Measurements from ENCODE around the gene NUDT5. TPM values are rescaled to one million over a fixed set of nuclear protein-coding genes. Genes with fewer than 3 reads are reported as not detected.

The NUDT5 gene
- total RNA-seq, 1 experiment from 2014 or later: 117 TPM

DNA sequence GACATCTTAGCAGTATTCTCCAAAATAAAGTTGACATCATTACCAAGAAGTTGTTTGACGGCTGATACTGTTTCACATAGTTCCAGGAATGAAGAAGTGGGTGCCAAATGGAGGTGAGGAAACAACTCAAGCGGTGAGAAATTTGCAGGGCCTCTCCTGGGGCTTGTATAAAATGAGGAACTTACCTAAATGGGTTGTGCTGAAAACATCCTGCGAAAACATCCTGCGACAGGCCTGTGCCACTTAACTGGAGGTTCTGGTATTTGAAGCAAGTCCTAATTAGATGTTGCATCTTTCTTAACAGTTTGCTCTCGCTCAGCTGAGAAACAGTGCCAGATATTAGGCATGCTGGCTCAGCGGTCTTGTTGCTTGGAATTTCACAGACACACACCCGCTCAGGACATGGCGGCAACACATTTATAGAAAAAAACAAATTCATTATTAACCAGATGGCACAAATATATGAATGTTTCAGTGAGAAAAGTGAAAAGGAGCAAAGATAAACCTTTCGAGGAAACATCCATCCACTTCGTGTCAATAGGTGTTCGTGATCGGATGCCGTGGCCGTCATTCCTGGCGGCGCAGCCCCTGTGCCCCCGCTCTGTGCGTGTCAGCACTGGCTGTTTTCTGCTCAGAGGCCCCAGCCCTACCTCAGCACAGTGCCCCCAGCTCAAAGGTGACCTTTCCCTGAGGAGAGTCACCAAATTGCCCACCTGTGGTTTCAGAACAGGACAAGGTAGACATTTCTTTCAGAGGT, 48.4 kb upstream of the NUDT5 start:
- no peak overlapping the region for H4K8ac ChIP-seq (replicated peaks; ENCODE audit: insufficient read length, low read depth, low read length)
- Mint-ChIP-seq H3K27ac (no peak overlapping the region), H3K9me3 (no peaks in the 10 kb centered on the region), H3K4me1 (no peaks in the 10 kb centered on the region), H3K36me3 (ENCODE audit: insufficient read depth in 1 of 3, low read depth in 3 of 3) (peaks cover 37 to 80% (median 58%) of the 10 kb centered on the region in 3 experiments; a peak in 6 of 7 replicates), H3K4me3 (no peak overlapping the region), H3K27me3 (ENCODE audit: low read depth) (no peaks in the 10 kb centered on the region; the same call in 1 of the 2 replicates)
- no peaks in the 10 kb centered on the region for H3K23me2 ChIP-seq (ENCODE audit: insufficient read length, low read depth, low read length, poor library complexity, severe bottlenecking)
- H4K20me1 ChIP-seq (ENCODE audit: control insufficient read depth, insufficient read depth, insufficient read length): no peaks in the 10 kb centered on the region
- no peaks in the 10 kb centered on the region for H3K79me2 ChIP-seq (ENCODE audit: insufficient read depth, low read length)
- no peak overlapping the region for H3K9ac ChIP-seq (ENCODE audit: extremely low read depth, insufficient read length, low read length)
- DNase-seq: no peak
- no peak overlapping the region for H2AFZ ChIP-seq (ENCODE audit: low read length)
- H2BK120ac ChIP-seq (ENCODE audit: low read depth, low read length, poor library complexity, severe bottlenecking): no peak overlapping the region
- no peak overlapping the region for H3K4ac ChIP-seq (ENCODE audit: low read depth, low read length)
- no peak overlapping the region for H4K91ac ChIP-seq (ENCODE audit: insufficient read length, low read depth, low read length)
- H2BK12ac ChIP-seq (ENCODE audit: insufficient read length, low read depth, low read length): no peak overlapping the region
- no peak overlapping the region for H2BK5ac ChIP-seq (ENCODE audit: insufficient read length, low read length)
- no CpG with 5 or more reads among the region's 18 CpGs for WGBS (ENCODE audit: extremely low coverage, insufficient read length, low lambda C conversion rate)
- H3K56ac ChIP-seq (ENCODE audit: insufficient read length, low read depth, low read length): no peak overlapping the region
- no peak overlapping the region for H2BK20ac ChIP-seq (ENCODE audit: low read depth, low read length, poor library complexity, severe bottlenecking)
- no peaks in the 10 kb centered on the region for H3K9me3 ChIP-seq (ENCODE audit: control insufficient read depth, low read depth, low read length)
- H3K18ac ChIP-seq (ENCODE audit: insufficient read length, low read depth, low read length): no peak overlapping the region
- no peak for TF ChIP-seq CTCF (conservative IDR thresholded peaks at IDR 0.05)
- H2AK5ac ChIP-seq (ENCODE audit: insufficient read length, low read length): no peak overlapping the region
- H3K27ac ChIP-seq (ENCODE audit: insufficient read length, low read depth, low read length): no peak overlapping the region
- no peak overlapping the region for H2BK15ac ChIP-seq (ENCODE audit: low read depth, low read length)
- H3K4me2 ChIP-seq (ENCODE audit: insufficient read depth, insufficient read length, low read length): no peak overlapping the region
- H3K23ac ChIP-seq (ENCODE audit: insufficient read length, low read depth, low read length): no peak overlapping the region
- H3K27me3 ChIP-seq (ENCODE audit: insufficient read depth, low read length): no peaks in the 10 kb centered on the region
- H3K79me1 ChIP-seq (ENCODE audit: insufficient read depth, low read depth, low read length, poor library complexity, severe bottlenecking): no peaks in the 10 kb centered on the region
- no peaks in the 10 kb centered on the region for H3K4me1 ChIP-seq (ENCODE audit: insufficient read depth, low read length)
- no peak overlapping the region for H3K14ac ChIP-seq (ENCODE audit: insufficient read depth, low read length)
- H3T11ph ChIP-seq (ENCODE audit: low read length): no peak overlapping the region
- no peak overlapping the region for H4K5ac ChIP-seq (ENCODE audit: insufficient read length, low read depth, low read length)

Measured in H9 (cell line).